ENCODE measurements around the gene SCAPER.

The SCAPER gene, protein sequence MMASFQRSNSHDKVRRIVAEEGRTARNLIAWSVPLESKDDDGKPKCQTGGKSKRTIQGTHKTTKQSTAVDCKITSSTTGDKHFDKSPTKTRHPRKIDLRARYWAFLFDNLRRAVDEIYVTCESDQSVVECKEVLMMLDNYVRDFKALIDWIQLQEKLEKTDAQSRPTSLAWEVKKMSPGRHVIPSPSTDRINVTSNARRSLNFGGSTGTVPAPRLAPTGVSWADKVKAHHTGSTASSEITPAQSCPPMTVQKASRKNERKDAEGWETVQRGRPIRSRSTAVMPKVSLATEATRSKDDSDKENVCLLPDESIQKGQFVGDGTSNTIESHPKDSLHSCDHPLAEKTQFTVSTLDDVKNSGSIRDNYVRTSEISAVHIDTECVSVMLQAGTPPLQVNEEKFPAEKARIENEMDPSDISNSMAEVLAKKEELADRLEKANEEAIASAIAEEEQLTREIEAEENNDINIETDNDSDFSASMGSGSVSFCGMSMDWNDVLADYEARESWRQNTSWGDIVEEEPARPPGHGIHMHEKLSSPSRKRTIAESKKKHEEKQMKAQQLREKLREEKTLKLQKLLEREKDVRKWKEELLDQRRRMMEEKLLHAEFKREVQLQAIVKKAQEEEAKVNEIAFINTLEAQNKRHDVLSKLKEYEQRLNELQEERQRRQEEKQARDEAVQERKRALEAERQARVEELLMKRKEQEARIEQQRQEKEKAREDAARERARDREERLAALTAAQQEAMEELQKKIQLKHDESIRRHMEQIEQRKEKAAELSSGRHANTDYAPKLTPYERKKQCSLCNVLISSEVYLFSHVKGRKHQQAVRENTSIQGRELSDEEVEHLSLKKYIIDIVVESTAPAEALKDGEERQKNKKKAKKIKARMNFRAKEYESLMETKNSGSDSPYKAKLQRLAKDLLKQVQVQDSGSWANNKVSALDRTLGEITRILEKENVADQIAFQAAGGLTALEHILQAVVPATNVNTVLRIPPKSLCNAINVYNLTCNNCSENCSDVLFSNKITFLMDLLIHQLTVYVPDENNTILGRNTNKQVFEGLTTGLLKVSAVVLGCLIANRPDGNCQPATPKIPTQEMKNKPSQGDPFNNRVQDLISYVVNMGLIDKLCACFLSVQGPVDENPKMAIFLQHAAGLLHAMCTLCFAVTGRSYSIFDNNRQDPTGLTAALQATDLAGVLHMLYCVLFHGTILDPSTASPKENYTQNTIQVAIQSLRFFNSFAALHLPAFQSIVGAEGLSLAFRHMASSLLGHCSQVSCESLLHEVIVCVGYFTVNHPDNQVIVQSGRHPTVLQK (N-terminal part only)

DNA sequence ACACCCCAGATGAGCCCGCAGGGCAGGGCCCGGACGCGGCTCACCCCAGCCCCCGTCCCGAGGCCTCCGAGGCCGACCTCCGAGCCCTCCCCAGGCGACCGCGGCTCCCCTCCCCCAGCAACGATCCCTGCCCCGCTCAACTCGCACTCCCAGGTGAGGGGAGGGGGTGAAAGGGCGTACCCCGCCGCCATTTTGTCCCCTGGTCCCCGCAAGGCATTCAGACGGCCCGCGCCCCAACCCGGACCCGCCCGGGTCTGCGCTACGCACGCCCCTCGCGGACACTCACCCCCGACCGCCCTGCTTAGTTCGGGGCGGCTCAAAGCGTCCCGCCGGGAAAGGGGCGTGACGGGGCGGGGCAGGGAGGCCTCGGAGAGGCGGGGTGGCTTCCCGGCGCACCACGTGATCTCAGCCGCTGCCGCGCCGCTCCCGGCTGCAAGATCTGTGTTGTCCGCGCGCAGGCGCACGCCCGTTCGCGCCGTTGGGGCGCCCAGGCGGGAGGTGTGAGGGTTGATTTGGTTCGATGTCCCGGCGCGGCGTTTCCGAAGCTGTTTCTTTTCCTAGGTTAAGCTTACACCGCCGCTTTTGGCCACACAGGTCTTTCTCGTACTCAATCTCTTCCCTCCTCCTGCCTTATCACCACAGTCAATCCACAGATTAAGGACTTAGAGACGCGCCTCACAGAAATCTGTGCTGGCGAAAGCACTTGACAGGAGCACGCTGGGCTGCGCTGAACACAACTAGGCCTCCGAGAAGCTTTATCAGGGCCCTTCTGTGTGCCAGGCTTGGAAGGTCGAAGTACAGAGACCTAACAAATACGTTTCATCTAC, at the start of gene SCAPER:
SCAPER (minus strand) TSS at position 328 of the 827 bp plus-strand sequence. CDS start 21,523 bp downstream, outside the sequence.
- peak; percentile 96 for DNase-seq

DNA sequence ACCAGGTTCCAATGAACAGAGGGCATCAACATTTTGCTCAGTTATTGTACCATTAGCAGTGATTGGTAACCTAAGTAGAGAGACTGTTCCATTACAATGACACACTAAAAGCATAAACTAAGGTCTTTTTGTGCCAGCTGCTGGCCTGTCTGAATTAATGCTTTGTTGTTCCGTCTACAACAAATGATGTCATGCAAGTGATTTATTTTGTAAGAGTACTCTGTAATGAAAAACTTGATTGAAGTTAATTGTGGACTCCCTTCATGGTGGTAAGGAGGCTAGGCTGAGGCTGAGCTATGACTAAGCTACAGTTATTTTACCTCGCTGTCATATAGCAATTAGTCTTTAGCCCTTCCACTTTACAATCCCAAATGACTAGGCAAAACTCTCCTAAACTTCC, 49.6 kb upstream of the SCAPER start:
- DNase-seq = no peak

DNA sequence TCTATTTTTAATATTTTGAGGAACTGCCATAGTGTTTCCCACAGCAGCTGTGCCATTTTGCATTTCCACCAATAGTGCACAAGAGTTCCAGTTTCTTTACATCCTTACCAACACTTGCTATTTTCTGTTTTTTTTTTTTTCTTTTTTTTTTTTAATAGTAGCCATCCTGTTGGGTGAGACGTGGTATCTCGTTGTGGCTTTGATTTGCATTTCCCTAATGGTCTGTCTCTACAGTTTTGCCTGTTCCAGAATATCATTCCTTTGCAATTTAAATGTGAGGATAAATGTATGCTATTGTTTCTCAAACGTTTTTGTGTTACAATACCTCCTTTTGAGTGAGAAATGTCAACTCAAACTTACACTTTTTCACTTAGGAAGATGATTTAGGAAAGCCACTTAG, 48.8 kb upstream of the SCAPER start:
- no peak for DNase-seq

DNA sequence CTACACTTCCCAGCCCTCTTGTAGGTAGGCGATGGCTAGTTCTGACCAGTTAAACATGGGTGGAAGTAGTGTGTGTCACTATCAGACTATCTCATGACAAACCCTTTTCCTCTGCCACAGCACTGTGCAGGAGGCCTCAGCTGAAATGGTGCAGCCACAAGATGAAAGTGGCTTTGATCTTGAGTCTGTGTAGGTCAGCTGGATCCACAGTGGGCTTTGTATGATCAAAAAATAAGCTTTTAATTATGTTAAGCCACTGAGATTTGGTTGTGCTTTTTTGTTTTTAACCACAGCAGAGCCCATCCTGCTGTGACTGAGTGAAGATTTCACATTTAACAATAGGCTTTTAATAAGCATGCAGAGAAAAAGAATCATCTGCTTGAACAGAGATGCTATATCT, 46.1 kb upstream of the SCAPER start:
- no peak for DNase-seq

DNA sequence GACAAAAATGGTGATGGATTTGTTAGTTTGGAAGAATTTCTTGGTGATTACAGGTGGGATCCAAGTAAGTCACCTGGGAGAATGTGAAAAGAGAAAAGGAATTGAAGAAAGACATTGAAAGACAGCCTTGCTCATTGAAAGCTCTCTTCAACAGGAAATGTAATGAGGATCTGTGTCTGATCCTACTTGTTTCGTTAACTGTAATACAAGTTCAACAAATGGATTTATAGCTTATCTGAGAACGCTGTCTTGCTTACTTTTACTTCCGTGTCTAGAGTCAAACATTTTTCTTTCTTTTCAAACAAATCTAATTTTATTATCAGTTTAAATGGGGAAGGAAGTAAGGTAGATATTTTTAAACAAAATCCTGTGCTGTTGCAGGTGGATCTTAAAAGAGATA, 42.3 kb upstream of the SCAPER start:
- DNase-seq = no peak

DNA sequence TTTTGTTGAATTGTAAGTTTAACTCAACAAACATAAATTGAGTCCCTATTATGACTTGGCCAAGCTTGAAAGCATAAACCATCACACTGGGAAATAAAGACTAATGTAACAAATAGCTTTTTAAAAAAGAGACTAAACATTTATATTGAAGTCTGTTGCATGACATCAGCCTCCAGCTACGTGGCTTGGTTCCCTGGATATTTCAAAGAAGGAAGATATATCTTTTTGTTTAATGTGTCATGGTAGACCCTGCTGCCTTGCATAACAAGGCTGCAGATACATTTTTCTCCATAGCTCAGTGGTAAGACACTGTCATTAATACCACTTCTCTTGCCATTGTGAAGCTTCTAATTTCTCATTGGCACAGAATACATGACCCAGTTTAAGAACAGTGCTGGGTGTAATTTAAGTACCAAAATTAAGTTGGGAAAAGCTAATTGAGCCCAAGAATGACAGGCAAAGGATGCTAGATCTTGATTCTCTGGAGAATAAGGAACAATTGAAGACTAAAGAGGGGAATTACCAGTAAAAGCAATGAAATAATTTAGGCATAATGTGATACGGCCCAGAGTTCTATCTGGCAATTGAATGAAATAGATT, 40.5 kb upstream of the SCAPER start:
- DNase-seq = no peak

DNA sequence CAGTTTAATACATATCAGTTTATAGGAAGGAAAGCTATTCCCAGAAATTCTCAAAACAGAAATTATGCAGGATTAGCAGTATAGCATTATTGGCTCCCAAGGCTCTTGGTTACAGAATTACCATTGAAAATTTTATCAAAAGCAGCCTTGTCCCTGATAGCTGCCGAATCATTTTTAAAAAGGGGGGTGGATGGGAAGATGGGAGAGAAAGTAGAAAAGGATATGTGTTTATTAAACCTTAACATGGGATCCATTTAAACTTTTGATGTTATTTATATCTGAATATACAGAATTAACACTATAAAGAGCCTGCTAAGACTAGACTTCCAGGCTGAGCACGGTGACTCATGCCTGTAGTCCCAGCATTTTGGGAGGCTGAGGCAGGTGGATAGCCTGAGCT, 37.2 kb upstream of the SCAPER start:
- DNase-seq = no peak

DNA sequence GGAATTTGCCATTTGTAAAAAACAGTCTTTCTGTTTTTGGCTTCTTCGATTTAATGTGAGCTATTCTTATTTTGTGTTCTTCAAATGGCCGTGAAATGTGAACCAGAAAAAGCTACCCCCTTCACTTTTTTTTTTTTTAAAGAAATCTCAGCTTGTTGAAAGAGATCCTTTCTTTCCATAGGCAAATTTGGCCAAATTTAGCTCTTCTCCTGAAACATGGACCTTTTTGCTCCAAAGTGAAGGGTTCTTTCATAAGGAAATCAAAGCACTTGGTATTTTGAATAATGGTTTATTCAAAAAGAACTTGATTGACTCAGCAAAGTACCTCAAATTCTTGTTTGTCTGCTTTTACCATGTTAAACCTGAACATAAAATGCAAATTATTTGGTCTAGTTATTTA, 36.5 kb upstream of the SCAPER start:
- DNase-seq = no peak

DNA sequence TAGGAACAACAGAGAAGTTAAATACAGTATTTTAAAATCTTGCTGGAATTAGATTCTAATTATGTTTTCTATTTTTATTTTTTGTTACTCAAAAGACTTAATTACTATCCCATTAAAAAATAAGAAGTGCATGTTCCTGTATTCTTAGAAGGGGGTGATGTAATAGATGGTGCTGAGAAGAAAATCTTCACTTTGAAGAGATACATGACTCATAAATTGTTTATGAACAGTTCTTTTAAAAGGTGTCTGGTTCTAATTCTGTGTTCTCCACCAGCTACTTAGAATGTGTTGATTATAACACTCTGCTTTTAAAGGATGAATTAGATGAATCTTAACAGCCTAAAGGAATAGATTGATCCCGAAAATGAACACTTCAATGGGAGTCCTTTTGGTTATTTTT, 34.6 kb upstream of the SCAPER start:
- no peak for DNase-seq

DNA sequence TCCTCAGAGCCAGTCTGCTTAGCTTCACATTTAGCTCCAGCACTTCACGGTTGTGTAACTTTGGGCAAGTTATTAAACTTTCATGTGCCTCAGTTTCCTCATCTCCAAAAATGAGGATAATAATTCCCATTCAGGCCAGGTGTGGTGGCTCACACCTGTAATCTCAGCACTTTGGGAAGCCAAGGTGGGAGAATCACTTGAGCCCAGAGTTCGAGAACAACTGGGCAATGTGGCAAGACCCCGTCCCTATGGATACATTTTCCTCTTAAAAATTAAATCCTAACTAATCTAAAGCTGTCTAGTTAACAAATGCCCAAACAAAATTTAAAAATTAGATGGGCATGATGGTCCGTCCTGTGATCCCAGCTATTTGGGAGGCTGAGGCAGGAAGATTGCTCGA, 33.6 kb upstream of the SCAPER start:
- DNase-seq = no peak

DNA sequence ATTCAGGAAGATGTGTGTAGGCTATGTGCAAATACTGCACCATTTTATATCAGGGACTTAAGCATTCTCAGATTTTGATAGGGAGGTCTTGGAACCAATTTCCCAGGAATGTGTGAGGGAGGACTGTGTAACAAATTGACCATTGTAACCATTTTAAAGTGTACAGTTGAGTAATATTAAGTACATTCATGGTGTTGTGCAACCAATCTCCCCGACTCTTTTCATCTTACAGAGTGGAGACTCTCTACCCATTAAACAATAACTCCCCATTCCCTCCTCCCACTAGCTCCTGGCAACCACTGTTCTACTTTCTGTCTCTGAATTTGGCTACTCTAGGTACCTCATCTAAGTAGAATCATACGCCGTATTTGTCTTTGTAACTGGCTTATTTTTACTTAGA, 31.5 kb upstream of the SCAPER start:
- DNase-seq = no peak

DNA sequence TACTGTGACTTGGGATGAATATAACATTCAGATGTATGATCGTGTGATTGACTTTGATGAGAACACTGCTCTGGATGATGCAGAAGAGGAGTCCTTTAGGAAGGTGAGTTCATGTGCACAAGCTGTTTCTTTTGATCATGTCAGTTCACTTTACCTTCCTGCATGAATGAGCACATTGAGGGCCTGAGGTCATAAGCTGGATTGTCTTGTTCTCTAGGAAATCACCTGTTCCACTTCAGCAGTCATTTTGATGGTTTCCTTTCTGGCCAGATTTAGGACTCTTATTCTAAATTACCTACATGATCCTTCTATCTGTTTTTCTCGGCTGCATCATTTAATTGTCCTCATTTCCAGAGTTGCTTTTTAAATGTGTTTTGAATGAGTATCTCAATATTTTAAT, 30.5 kb upstream of the SCAPER start:
- no peak for DNase-seq

DNA sequence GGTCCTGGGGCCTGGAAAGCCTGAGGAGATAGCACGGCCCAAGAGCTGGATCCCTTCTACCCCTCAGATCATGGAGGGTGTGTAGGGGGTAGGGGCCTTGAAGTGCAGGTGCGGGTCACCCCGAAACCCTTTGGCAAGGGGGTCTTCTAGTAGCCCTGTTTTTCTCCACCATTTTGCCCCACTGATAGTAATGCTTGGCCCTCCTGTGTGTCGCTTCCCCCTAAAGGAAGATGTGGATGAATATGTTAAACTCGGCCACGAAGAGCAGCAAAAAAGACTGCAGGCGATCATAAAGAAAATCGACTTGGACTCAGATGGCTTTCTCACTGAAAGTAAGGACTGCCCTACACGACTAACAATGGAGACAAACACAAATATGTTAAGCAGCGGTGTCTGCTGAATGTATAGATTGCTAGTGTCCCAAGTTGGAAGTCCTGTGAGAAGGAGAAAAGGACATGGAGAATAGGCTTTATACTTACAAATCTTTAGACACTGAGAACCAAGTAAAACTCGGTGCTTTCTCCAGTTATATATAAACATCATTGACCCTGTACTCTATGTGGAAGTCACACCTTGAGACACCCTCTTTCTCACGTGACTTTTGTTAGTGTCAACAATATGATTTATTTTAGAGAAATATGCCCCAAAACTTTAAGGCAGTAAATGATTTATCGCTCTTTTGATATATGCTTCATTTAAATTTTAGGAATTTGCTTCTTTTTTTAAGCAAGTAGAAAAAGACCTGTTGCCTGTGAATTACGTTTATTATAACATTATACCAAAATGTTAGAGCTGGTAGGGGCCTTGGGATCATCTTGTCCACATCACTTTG, 27.2 kb upstream of the SCAPER start:
- DNase-seq = no peak

DNA sequence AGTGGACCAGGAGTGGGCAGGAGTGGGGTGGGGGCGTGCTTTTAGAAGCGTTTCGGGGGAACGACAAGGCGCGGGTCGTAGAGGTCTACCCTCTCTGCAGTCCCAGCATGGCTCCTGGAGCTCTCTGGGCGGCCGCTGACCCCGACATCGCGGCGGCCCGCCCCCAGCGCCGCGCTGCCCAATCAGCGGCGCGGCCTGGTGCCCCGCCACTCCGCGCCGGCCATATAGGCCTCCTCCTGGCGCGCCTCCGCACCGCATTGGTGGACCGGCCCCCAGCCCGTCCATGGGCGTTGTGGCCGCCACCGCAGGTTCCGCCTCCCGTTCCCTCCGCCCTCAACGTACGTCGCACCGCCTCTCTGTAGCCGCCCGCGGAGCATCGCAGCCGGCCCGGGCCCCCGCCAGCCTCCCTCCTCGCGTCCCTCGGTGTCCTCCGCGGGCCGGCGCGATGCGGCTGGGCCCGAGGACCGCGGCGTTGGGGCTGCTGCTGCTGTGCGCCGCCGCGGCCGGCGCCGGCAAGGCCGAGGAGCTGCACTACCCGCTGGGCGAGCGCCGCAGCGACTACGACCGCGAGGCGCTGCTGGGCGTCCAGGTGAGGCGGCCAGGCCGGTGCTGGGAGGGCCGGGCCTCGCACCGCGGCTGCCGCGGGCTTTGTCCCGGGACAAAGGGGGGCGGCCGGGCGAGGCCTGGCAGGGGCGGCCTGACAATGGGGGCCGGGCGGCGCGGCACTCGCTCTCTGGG, 26.4 kb upstream of the SCAPER start, which contains the start of gene RCN2:
RCN2 (plus strand) TSS at position 353 of the 738 bp plus-strand sequence; CDS start at position 446, 93 bp downstream.
- peak; percentile 95 for DNase-seq

DNA sequence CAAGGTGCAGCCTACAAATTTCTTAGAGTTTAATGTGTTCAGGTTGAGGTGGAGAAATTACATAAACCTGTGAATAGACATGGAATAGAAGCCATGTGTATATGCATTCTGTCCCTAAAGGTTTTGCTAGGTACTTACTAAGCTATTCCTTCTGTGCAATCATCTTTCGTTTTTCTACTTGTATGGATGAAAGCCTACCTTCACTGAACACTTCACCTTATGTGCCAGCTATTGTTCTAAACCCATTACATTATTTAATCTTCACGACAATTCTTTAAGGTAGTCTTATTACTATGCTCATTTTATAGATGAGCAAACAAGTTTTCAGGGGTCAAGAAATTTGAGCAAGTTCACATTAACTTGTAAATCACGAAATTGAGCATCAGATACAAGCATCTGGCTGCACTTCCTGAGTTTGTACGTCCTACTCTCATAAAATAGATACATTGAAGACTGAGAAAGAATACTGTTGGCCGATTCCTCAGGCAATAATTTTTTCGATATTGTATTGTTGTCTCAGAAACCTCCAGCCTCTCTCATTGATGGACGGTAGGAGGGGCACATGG, 25.8 kb upstream of the SCAPER start:
- DNase-seq = no peak

DNA sequence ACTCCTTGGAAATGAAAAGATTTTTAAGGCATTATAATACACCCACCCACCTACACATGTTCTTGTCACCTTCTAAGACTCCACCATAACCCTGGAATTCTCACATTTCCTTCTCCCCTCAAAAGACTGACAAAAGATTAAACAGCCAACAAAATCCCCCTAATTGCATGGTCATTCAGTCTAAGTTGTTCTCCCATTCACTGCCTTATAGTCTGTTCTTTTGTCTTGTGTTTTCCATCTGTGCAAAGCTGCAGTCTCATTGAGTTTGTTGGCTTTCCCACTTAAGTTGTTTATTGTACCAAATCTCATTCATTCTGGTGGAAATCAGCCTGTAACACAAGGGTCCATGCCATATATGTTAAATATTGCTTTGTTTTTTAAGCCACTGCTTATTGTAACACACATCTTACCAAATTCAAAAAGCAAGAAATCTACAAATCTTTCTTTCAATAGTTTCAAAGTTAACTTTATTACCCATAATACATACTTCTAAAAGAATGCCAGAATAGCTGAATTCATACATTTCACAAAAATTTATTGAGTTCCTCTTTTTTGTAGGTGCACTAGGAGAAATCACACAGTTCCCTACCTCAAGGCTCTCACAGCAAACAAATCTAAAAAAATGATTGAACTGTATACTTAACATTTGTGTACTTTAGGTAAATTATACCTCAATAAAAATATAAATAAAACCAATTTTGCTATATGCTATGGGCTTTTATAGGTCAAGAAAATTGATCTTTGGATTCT, 24.0 kb upstream of the SCAPER start:
- no peak for DNase-seq

DNA sequence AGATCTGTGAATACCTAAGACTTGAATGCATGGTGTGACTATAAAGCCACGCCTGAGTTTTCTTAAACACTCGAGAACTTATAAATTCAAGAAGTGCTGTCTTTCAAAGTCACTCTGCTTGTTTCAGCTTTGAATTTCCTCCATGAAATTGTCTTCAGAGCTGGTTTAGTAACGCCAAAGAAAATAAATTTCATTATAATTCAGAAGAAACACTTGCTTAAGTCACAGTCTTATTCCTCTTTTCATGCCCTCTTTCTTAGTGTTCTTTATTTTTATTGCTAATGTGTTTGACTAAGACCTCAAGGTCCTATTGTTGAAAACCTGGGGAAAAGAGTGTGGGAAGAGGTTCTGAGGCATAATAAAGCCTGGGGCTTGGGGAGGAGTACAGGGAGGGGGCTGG, 23.1 kb upstream of the SCAPER start:
- no peak for DNase-seq

DNA sequence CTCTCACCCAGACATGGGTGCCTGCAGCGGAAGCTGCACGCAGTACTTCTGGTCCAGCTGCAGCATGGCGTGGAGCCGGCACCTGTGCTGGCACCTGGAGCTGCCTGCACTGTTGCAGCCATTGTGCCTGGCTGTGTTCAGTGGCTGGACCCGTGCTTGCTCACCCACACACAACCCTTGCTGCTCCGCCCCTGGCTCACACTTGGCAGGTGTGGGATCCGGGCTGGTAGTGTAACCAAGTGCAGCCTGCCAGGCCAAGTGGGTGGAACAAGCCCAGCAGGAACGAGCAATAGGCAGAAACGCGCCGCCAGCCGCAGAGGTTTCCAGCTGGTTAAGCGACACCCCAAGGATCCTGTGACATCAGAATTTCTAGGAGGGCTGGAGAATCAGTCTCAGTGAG, 11.2 kb upstream of the SCAPER start:
- DNase-seq = no peak

DNA sequence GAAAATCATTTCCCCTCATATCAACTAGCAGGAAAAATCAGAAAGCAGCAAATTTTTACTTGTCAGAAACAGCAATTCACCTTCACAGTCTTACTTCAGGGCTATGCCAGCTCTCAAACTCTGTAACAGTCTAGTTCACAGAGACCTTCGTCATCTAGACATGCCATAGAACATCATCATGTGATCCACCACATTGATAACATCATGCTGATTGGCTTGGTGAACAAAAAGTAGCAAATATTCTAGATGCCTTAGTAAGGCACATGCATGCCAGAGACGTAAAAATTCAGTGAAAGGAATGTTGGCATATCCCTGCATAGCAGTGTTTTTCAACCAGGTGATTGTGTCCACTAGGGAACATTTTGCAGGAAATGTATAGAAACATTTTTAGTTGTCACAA, 8.6 kb upstream of the SCAPER start:
- DNase-seq = no peak
